ENCODE measurements around the gene C5orf47. TPM values are rescaled to one million over a fixed set of nuclear protein-coding genes. Genes with fewer than 3 reads are reported as not detected.

C5orf47 gene
- total RNA-seq, 1 donor from 2014 or later, result not detected

GRCh38 chr5:173963867-173964441, 25.0 kb upstream of the C5orf47 start:
- H3K36me3 Mint-ChIP-seq (ENCODE audit: low read depth), result no peaks in the 10 kb centered on the region
- DNase-seq (ENCODE audit: low read depth, low spot score), result peak; percentile 32
- TF ChIP-seq CTCF (conservative IDR thresholded peaks at IDR 0.05), result no peak
- H3K27me3 Mint-ChIP-seq (ENCODE audit: low read depth), result no peaks in the 10 kb centered on the region
- peaks cover 35% of the 10 kb centered on the region for H3K4me1 Mint-ChIP-seq
- H3K9me3 Mint-ChIP-seq, result no peaks in the 10 kb centered on the region
- peak overlapping the region; percentile 92 for H3K4me3 Mint-ChIP-seq
- peak overlapping the region; percentile 96 for H3K27ac Mint-ChIP-seq (ENCODE audit: unreplicated experiment)

GRCh38 chr5:173964506-173964905, 24.5 kb upstream of the C5orf47 start:
- Mint-ChIP-seq H3K9me3 (no peaks in the 10 kb centered on the region), H3K36me3 (ENCODE audit: low read depth) (no peaks in the 10 kb centered on the region), H3K4me3 (no peak overlapping the region), H3K27ac (ENCODE audit: unreplicated experiment) (no peak overlapping the region), H3K4me1 (peaks cover 38% of the 10 kb centered on the region), H3K27me3 (ENCODE audit: low read depth) (no peaks in the 10 kb centered on the region)
- DNase-seq (ENCODE audit: low read depth, low spot score), result no peak
- TF ChIP-seq CTCF (conservative IDR thresholded peaks at IDR 0.05), result no peak

GRCh38 chr5:173967241-173967640, 21.7 kb upstream of the C5orf47 start:
- DNase-seq (ENCODE audit: low read depth, low spot score), result no peak
- peaks cover 56% of the 10 kb centered on the region for H3K4me1 Mint-ChIP-seq
- no peaks in the 10 kb centered on the region for H3K36me3 Mint-ChIP-seq (ENCODE audit: low read depth)
- TF ChIP-seq CTCF (conservative IDR thresholded peaks at IDR 0.05), result no peak
- no peak overlapping the region for H3K4me3 Mint-ChIP-seq
- no peaks in the 10 kb centered on the region for H3K27me3 Mint-ChIP-seq (ENCODE audit: low read depth)
- H3K27ac Mint-ChIP-seq (ENCODE audit: unreplicated experiment), result no peak overlapping the region
- no peaks in the 10 kb centered on the region for H3K9me3 Mint-ChIP-seq

GRCh38 chr5:173968154-173968797, 20.7 kb upstream of the C5orf47 start:
- no peaks in the 10 kb centered on the region for H3K36me3 Mint-ChIP-seq (ENCODE audit: low read depth)
- TF ChIP-seq CTCF (conservative IDR thresholded peaks at IDR 0.05), result no peak
- H3K4me3 Mint-ChIP-seq, result no peak overlapping the region
- DNase-seq (ENCODE audit: low read depth, low spot score), result no peak
- H3K4me1 Mint-ChIP-seq, result peaks cover 51% of the 10 kb centered on the region
- peak overlapping the region; percentile 54 for H3K27ac Mint-ChIP-seq (ENCODE audit: unreplicated experiment)
- no peaks in the 10 kb centered on the region for H3K9me3 Mint-ChIP-seq
- no peaks in the 10 kb centered on the region for H3K27me3 Mint-ChIP-seq (ENCODE audit: low read depth)

- DNase-seq (ENCODE audit: low read depth, low spot score), result no peak
- no peak for TF ChIP-seq CTCF (conservative IDR thresholded peaks at IDR 0.05)
- no peaks in the 10 kb centered on the region for H3K36me3 Mint-ChIP-seq (ENCODE audit: low read depth)
- peaks cover 5% of the 10 kb centered on the region for H3K27me3 Mint-ChIP-seq (ENCODE audit: low read depth)
- no peaks in the 10 kb centered on the region for H3K9me3 Mint-ChIP-seq
- no peak overlapping the region for H3K4me3 Mint-ChIP-seq
- H3K4me1 Mint-ChIP-seq, result peaks cover 46% of the 10 kb centered on the region
- H3K27ac Mint-ChIP-seq (ENCODE audit: unreplicated experiment), result no peak overlapping the region
Measured at GRCh38 chr5:173969167-173970049, 19.6 kb upstream of the C5orf47 start.

All from neural crest cell (in vitro differentiated cells).